Mammary epithelial cell (primary cell): Measurements from ENCODE around the gene PITPNM2.

Source experiments
- CTCF ChIP-seq, 2 donors: IDR thresholded peaks in 1 of 2; conservative IDR thresholded peaks in 1 of 2; 2 replicates each; pipeline ENCODE4 v1.5.1; 2011 to 2012; ENCODE audit warnings: inconsistent platforms in 2 of 2, low read length in 2 of 2, mild to moderate bottlenecking in 2 of 2, control low read depth in 1 of 2, low read depth in 1 of 2; ENCODE audit not compliant: insufficient read depth in 1 of 2; ENCODE audit errors: extremely low read depth in 1 of 2
- EZH2 ChIP-seq: IDR thresholded peaks from 2 replicates; pipeline ENCODE4 v1.6.1; 2012; ENCODE audit warnings: low read length, inconsistent platforms, borderline replicate concordance

- TF ChIP-seq CTCF (conservative IDR thresholded peaks at IDR 0.05 in 1 of 2, IDR thresholded peaks at IDR 0.05 in 1 of 2; ENCODE audit: extremely low read depth in 1 of 2, insufficient read depth in 1 of 2, low read depth in 1 of 2, low read length in 2 of 2): no peak
- TF ChIP-seq EZH2: no peak
Measured at GRCh38 chr12:123115409-123116121, 35.3 kb downstream of the PITPNM2 start.
